Endothelial cell of umbilical vein (primary cell): ENCODE results near the gene ADAM8. TPM values are rescaled to one million over a fixed set of nuclear protein-coding genes. Genes with fewer than 3 reads are reported as not detected.

Experiments
- BruUV-seq: library from RNA; stranded (reverse); fragments of 400-500 nt; replicated peaks from 2 replicates; lab custom pipeline; 2021; lab: Mats Ljungman, UMichigan
- CTCF ChIA-PET: fragments of 300-600, 350-600 bp; sonication (Branson Sonifier 250); formaldehyde crosslinking; loops from one replicate; lab custom pipeline; 2021; ENCODE audit warnings: antibody characterized with exemption, inconsistent platforms; lab: Charles Lee
- POLR2A ChIA-PET: fragments of 300-600, 350-600 bp; sonication (Branson Sonifier 250); formaldehyde crosslinking; loops from one replicate; lab custom pipeline; 2021; ENCODE audit warnings: antibody characterized with exemption, inconsistent platforms; lab: Charles Lee
- DNase-seq: peaks from one replicate; pipeline ENCODE4 v3.0.0-alpha.2; 2011; ENCODE audit warnings: low read depth, low spot score
- FAIRE-seq: peaks from 2 replicates; lab custom pipeline; 2011; peaks lifted over from hg19 to GRCh38; lab: Jason Lieb, UNC
- H2AFZ ChIP-seq: 2 replicates; pipeline ENCODE4 v1.6.0; 2012; ENCODE audit warnings: low read depth, low read length, control low read depth, inconsistent platforms
- H3K27ac ChIP-seq: 2 replicates; pipeline ENCODE4 v1.5.1; 2011; ENCODE audit warnings: low read depth, mild to moderate bottlenecking, control low read depth, low read length, moderate library complexity; ENCODE audit not compliant: insufficient read depth
- H3K27me3 ChIP-seq, 2 experiments: 2 replicates each; pipeline versions ENCODE4 v1.6.0 to v1.6.1; 2011; ENCODE audit warnings: low read length in 2 of 2, mixed read lengths in 1 of 2; ENCODE audit not compliant: control insufficient read depth in 2 of 2, insufficient read depth in 2 of 2
- H3K36me3 ChIP-seq, 2 experiments: 2 replicates in 1 of 2; 3 replicates in 1 of 2; pipeline ENCODE4 v1.5.1; 2011; ENCODE audit warnings: low read length in 2 of 2, mild to moderate bottlenecking in 1 of 2, moderate library complexity in 1 of 2; ENCODE audit not compliant: control insufficient read depth in 2 of 2, insufficient read depth in 2 of 2; ENCODE audit errors: extremely low read depth in 1 of 2
- H3K4me1 ChIP-seq: 3 replicates; pipeline ENCODE4 v1.5.1; 2011; ENCODE audit warnings: mild to moderate bottlenecking, low read length; ENCODE audit not compliant: control insufficient read depth, insufficient read depth; ENCODE audit errors: extremely low read depth
- H3K4me2 ChIP-seq: 2 replicates; pipeline ENCODE4 v1.6.1; 2011; ENCODE audit warnings: low read length, control low read depth, mixed read lengths; ENCODE audit not compliant: insufficient read depth
- H3K4me3 ChIP-seq, 3 experiments: fragments of 200-600 bp in 1 of 3; sonication (generic), shearing (Covaris generic) in 1 of 3; replicated peaks in 1 of 3; 2 replicates each; pipeline ENCODE4 v1.5.1; 2011 to 2016; ENCODE audit warnings: control low read depth in 3 of 3, low read length in 3 of 3, mild to moderate bottlenecking in 2 of 3, inconsistent platforms in 1 of 3, low read depth in 1 of 3, moderate library complexity in 1 of 3; ENCODE audit not compliant: insufficient read depth in 1 of 3
- H3K79me2 ChIP-seq: 2 replicates; pipeline ENCODE4 v1.6.0; 2012; ENCODE audit warnings: low read length, inconsistent platforms; ENCODE audit not compliant: control insufficient read depth, insufficient read depth
- H3K9ac ChIP-seq: replicated peaks from 2 replicates; pipeline ENCODE3; 2011; ENCODE audit warnings: low read length, control low read depth; ENCODE audit not compliant: insufficient read depth; ENCODE audit errors: extremely low read depth
- H3K9me1 ChIP-seq: replicated peaks from 3 replicates; pipeline ENCODE4 v1.6.0; 2011; ENCODE audit warnings: mild to moderate bottlenecking, low read length; ENCODE audit not compliant: control insufficient read depth, insufficient read depth; ENCODE audit errors: extremely low read depth
- H3K9me3 ChIP-seq: replicated peaks from 2 replicates; pipeline ENCODE4 v1.5.1; 2012; ENCODE audit warnings: low read length, inconsistent platforms; ENCODE audit not compliant: control insufficient read depth, insufficient read depth
- H4K20me1 ChIP-seq: replicated peaks from 2 replicates; pipeline ENCODE3; 2011; ENCODE audit warnings: mild to moderate bottlenecking, low read length; ENCODE audit not compliant: control insufficient read depth, insufficient read depth; ENCODE audit errors: extremely low read depth
- EZH2 ChIP-seq: IDR thresholded peaks from 2 replicates; pipeline ENCODE4 v1.6.1; 2012; ENCODE audit warnings: borderline replicate concordance, low read depth, mild to moderate bottlenecking, moderate library complexity, low read length, inconsistent platforms; ENCODE audit not compliant: severe bottlenecking
- FOS ChIP-seq: IDR thresholded peaks from 2 replicates; pipeline ENCODE4 v1.6.1; 2011; ENCODE audit warnings: mild to moderate bottlenecking, low read length, moderate library complexity, borderline replicate concordance; ENCODE audit not compliant: insufficient read depth
- GATA2 ChIP-seq: IDR thresholded peaks from 2 replicates; pipeline ENCODE4 v1.7.0; 2011; ENCODE audit warnings: low read depth, mild to moderate bottlenecking, moderate library complexity, mixed read lengths, low read length; ENCODE audit not compliant: insufficient read length, insufficient read depth
- JUN ChIP-seq: IDR thresholded peaks from 2 replicates; pipeline ENCODE4 v1.6.1; 2011; ENCODE audit warnings: borderline replicate concordance, low read depth; ENCODE audit not compliant: insufficient read length, insufficient read depth
- MAX ChIP-seq: IDR thresholded peaks from 2 replicates; pipeline ENCODE4 v1.6.1; 2011; ENCODE audit not compliant: insufficient read depth, insufficient read length
- MYC ChIP-seq: IDR thresholded peaks from one replicate; pipeline ENCODE4 v1.6.1; 2011; ENCODE audit warnings: mild to moderate bottlenecking, low read depth, low read length
- POLR2A ChIP-seq: IDR thresholded peaks from 2 replicates; pipeline ENCODE4 v1.6.1; 2012; ENCODE audit warnings: low read depth, mild to moderate bottlenecking, control low read depth, low read length
- POLR2AphosphoS5 ChIP-seq: IDR thresholded peaks from 2 replicates; pipeline ENCODE4 v1.6.1; 2012; ENCODE audit warnings: low read depth, mild to moderate bottlenecking, control low read depth, low read length, moderate library complexity; ENCODE audit not compliant: insufficient read depth
- dilution Hi-C: fragments of 300-500 bp; cut with MboI; formaldehyde crosslinking; loops from one replicate; pipeline ENCODE4 v1.15.0; 2019; ENCODE audit warnings: low sequenced_read_pairs; ENCODE audit not compliant: extremely low pct_ligation_motif_present
- intact Hi-C: fragments of 100-400 bp; cut with micrococcal nuclease; formaldehyde crosslinking; loops from one replicate; pipeline ENCODE4 v1.10.0; 2022
- polyA plus RNA-seq, 4 experiments: library from polyadenylated mRNA; depleted of rRNA in 3 of 4; stranded (reverse) in 3 of 4; unstranded in 1 of 4; fragments of >200 nt; gene quantifications; 2 replicates each; pipeline versions ENCODE4 v1.2.1 to v1.2.3, GENCODE V29; 2011 to 2012; ENCODE audit warnings: missing spikeins in 1 of 4
- total RNA-seq: library from RNA; stranded (reverse); gene quantifications from 2 replicates; pipeline ENCODE4 v1.2.3, GENCODE V29; 2021
- TF ChIP-seq, protein P1 (sequence below), 2 donors: IDR thresholded peaks; 1 replicate in 1 of 2; 2 replicates in 1 of 2; pipeline ENCODE4 v1.5.1; 2011; ENCODE audit warnings: low read length in 2 of 2, mild to moderate bottlenecking in 2 of 2, moderate library complexity in 2 of 2, control low read depth in 1 of 2, inconsistent platforms in 1 of 2, low read depth in 1 of 2; ENCODE audit not compliant: insufficient read depth in 1 of 2; ENCODE audit errors: extremely low read depth in 1 of 2

Gene ADAM8
- total and polyA plus RNA-seq, 2 donors (not counting 3 experiments of a cell fraction or from before 2014, with no cell fraction given) = 0.51 to 0.55 TPM

- no peaks in the 10 kb centered on the region for H4K20me1 ChIP-seq
- dilution Hi-C loops = no loop called here
Observed at GRCh38 chr10:133287832-133288500, 11.3 kb upstream of the ADAM8 start.

More at GRCh38 chr10:133287832-133288500, 11.3 kb upstream of the ADAM8 start:
- intact Hi-C loops = no loop called here
- no peaks in the 10 kb centered on the region for H3K27me3 ChIP-seq
- H3K4me3 ChIP-seq = no peak overlapping the region
- ChIA-PET POLR2A (no interaction called here), CTCF (no interaction called here)
- FAIRE-seq (no peak), DNase-seq (no peak)
- H3K4me1 ChIP-seq = peaks cover 7% of the 10 kb centered on the region
- peaks cover 8 to 40% of the 10 kb centered on the region in 2 experiments for H3K36me3 ChIP-seq
- no peaks in the 10 kb centered on the region for H3K9me1 ChIP-seq
- no TSS peak for BruUV-seq
- no peak overlapping the region for H3K4me2 ChIP-seq
- H2AFZ ChIP-seq = no peak overlapping the region
- no peak overlapping the region for H3K27ac ChIP-seq
- H3K9me3 ChIP-seq = no peaks in the 10 kb centered on the region
- TF ChIP-seq MYC = no peak
- no peak for TF ChIP-seq MAX
- TF ChIP-seq GATA2 = no peak
- TF ChIP-seq FOS = no peak
- TF ChIP-seq, protein P1, sequence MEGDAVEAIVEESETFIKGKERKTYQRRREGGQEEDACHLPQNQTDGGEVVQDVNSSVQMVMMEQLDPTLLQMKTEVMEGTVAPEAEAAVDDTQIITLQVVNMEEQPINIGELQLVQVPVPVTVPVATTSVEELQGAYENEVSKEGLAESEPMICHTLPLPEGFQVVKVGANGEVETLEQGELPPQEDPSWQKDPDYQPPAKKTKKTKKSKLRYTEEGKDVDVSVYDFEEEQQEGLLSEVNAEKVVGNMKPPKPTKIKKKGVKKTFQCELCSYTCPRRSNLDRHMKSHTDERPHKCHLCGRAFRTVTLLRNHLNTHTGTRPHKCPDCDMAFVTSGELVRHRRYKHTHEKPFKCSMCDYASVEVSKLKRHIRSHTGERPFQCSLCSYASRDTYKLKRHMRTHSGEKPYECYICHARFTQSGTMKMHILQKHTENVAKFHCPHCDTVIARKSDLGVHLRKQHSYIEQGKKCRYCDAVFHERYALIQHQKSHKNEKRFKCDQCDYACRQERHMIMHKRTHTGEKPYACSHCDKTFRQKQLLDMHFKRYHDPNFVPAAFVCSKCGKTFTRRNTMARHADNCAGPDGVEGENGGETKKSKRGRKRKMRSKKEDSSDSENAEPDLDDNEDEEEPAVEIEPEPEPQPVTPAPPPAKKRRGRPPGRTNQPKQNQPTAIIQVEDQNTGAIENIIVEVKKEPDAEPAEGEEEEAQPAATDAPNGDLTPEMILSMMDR (IDR thresholded peaks at IDR 0.05; ENCODE audit: extremely low read depth in 1 of 2, insufficient read depth in 1 of 2, low read depth in 1 of 2, low read length in 2 of 2) = no peak
- no peak for TF ChIP-seq POLR2A
- TF ChIP-seq EZH2 = no peak
- TF ChIP-seq POLR2AphosphoS5 = no peak
- no peak for TF ChIP-seq JUN
- no peaks in the 10 kb centered on the region for H3K79me2 ChIP-seq
- no peak overlapping the region for H3K9ac ChIP-seq
